NOMO-1 treated with dmso at 0.1 percent for 144 hours (cell line): ENCODE data around the gene IMMP2L.
"Not testable (repeated sequence)": the region's sequence is repeated elsewhere in the genome, so short reads cannot be mapped to it uniquely, and the experiment has no call there.

ENCODE experiments used
- DNase-seq: peaks from one replicate; lab custom pipeline; 2025; ENCODE audit not compliant: unreplicated experiment; lab: John Stamatoyannopoulos, UW

IMMP2L gene

DNA sequence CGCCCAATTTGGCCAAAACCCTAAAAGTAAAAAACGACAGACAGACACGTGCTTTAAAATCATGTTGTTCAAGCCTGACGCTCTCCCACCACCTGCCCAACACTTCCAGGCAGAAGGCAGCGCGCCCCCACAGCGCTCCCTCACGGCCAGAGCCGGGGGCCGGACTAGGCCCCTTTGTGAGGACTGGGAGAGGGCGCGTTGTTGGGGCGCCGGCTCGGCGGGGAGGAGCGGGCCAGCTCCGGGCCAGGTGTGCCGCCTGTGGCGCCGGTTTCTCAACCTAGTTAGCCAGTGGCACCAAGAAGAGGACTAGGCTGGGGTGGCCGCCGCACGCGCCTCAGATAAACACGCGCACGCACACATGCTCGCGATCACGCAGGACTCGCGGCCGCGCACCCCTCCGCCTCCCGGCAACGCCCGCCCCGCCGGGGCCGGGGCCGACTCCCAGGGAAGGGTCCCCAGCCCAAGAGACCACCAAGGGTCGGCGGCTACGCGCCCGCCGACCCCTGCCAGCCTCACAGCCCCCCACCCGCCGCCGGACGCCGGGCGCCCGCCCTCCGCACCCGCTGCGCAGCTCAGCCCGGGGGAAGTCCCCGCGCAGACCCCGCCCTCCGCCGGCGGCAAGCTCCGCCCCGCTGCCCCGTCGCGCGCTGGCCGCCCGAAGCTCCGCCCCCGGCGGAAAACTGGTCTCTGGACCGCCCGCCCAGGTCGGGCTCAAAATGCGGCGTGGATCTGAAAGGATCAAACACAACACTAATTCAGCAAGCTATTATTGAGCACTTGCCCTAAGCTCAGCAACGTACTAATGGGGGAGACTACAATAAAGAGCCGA lies at the start of gene IMMP2L:
Gene IMMP2L, minus strand, starts transcription at position 589 of the 829 bp plus-strand sequence.
- peak; percentile 49 for DNase-seq

DNA sequence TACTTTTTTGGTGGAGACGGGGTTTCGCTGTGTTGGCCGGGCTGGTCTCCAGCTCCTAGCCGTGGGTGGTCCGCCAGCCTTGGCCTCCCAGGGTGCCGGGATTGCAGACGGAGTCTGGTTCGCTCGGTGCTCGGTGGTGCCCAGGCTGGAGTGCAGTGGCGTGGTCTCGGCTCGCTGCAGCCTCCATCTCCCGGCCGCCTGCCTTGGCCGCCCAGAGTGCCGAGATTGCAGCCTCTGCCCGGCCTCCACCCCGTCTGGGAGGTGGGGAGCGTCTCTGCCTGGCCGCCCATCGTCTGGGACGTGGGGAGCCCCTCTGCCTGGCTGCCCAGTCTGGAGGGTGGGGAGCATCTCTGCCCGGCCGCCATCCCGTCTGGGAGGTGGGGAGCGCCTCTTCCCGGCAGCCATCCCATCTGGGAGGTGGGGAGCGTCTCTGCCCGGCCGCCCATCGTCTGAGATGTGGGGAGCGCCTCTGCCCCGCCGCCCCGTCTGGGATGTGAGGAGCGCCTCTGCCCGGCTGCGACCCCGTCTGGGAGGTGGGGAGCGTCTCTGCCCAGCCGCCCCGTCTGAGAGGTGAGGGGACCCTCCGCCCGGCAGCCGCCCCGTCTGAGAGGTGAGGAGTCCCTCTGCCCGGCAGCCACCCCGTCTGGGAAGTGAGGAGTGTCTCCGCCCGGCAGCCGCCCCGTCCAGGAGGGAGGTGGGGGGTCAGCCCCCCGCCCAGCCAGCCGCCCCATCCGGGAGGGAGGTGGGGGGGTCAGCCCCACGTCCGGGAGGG lies 47.4 kb upstream of the IMMP2L start:
- not testable (repeated sequence) for DNase-seq

DNA sequence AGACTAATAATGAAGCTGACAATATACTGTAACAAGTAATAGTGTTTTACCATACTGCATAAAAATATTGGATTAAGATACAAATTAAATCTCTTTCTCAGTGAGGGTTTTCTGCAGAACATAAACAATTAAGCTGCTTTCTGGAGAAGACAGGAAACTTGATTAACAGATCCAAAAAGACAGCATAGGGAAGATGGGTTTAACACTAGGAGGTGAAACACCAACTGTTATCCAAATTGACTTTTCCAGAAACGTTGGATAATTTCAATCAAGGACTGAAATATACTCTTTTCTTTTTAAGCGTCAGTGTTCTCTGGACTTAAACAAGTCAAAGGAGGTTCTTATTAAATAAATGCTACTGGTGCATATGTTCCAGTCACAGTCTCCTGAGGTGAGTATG lies 45.3 kb upstream of the IMMP2L start:
- no peak for DNase-seq

DNA sequence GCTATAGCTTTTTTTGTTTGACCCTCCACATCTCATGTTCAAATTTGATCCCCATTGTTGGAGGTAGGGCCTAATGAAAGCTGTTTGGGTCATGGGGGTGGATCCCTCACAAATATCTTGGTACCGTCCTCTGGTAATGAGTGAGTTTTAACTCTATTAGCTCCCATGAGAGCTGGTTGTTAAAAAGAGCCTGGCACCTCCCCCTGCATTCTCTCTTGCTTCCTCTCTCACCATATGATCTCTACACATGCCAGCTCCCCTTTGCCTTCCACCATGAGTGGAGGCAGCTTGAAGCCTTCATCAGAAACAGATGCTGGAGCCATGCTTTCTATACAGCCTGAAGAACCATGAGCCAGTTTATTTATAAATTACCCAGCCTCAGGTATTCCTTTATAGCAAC lies 43.0 kb upstream of the IMMP2L start:
- no peak for DNase-seq

DNA sequence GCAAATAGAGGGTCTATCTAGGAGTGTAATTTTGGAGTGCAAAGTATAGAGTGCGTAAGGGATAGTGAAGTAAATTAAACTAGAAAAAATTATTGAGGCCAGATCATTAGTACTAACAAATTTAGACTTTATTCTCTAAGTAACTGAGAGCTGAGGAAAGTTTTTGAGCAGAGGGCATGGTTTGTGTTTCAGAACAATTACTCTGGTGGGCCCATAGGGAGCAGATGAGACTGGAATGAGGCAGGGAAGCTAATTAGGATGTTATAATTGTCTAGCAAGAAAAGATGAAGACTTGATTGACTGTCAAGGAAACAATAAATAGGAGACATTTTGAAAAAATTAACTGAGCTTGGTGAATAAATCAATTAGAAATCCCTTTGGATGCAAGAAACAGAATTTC lies 37.8 kb upstream of the IMMP2L start:
- no peak for DNase-seq

DNA sequence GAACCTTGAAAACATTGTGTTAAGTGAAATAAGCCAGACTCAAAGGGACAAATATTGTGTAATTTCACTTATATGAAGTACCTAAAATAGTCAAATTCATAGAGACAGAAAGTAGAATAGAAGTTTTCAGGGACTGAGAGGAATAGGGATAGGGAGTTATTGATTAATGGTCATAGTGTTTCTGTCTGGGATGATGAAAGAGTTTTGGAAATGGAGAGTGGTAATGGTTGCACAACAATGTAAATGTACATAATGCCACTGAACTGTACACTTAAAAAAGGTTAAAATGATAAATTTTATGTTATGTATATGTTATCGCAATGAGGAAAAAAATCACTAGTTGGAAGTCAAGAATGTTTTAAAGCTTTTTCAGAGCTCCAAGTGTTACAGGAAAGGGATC lies 33.5 kb upstream of the IMMP2L start:
- no peak for DNase-seq

DNA sequence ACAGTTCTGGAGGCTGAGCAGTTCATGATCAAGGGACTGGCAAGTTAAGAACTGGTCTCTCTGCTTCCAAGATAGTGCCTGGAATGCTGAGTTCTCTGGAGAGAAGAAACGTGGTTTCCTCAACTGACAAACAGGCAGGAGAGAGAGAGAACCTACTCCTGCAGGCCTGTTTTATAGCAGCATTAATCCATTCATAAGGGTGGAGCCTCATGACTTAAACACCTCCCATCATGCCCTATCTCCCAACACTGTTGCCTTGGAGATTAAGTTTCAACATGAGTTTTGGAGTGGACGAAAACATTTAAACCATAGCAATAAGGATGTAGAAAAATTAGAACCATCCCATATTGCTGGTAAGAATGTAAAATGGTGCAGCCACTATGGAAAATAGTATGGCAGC lies 32.3 kb upstream of the IMMP2L start:
- DNase-seq = no peak

DNA sequence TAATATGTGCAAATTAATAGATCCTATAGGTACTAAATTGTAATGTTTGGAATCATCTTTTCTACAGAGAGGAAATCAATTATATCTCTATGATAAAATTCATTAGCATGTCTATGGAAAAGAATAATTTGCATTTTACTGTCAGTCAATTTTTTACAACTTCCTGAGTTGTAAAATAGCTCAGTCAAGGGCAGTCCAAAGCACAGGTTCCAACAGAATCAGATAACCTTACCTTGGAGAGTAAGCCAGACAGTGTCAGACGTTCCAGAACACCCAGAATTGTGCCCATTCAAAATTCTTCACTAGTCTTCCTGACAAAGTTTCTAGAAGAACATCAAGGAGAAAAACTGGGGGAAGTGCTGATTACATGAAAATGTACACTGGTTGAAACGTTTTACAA lies 31.1 kb upstream of the IMMP2L start:
- no peak for DNase-seq

DNA sequence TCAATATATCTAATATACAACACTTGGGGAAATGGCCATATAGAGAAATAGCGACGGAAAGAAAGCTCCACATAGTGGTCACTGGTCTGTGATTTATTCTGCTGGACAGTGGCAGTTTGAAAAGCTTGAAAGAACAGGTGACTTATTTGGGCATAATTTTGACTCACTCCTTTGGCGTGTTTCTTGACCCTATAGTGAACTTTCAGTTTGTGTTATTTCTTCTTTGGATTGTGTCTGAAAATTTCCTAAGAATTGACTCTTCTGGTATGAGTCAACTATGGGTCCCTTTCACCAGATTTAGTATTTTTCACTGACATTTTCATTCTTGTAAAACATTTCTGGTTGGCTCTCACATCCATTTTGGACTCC lies 25.8 kb upstream of the IMMP2L start:
- no peak for DNase-seq

DNA sequence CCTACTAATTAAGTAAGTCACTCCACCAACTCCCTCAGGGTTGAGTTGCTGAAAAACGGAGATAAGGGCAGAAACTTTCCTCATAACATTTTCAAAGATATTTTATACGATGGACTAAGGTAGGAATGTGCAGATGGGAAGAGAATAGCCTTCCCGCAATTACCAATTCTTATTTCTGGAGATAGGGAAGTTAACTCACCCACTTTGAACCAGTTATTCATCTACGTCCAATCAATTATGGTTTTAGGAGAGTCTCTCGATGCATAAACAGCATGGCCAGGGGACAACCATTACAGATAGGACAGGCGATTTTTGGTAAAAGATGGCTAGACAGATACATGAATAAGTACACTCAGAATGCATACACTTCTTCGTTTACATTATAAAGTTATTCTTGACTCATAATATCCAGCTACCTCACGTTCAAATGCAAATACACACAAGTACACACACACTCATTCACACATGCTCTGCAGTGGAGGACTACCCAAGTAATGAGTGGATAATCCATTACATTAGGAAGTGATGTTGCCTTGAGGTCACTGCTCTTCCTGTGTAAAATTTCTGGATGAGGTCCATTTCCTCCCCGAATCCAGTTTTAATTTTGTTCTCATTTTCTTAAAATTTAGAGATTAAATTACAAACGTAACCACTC lies 25.2 kb upstream of the IMMP2L start:
- DNase-seq = no peak

DNA sequence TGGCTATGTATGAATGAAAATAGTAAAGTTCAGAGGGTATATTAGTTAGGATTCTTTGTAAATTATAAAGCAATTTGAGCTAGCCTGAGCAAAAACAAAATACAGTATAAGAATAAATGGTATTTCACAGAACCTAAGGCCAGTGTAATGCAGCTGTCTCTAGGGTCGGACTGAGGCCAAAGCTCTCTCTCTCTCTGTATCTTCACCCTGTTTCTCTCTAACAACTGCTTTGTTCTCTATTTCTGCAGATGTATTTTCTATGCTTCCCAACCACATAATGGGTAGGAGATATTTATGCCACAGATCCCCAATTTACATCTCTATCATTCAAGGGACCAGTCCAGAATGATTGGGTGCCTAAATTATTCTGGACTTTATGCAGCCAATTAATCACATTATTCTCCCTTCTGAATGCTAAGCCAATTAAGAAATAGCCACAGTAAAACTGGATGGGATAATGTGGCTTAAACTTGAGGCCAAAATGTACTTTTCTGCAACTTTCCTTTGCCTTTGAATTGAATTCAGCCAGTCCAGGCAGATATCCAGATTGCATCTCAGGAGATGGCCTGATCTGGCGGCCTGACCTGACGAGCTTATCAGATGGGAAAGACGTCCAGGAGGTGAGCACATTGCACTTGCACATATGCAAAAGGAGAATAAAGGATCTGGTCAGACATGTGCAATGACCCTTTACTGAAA lies 24.6 kb upstream of the IMMP2L start:
- no peak for DNase-seq

DNA sequence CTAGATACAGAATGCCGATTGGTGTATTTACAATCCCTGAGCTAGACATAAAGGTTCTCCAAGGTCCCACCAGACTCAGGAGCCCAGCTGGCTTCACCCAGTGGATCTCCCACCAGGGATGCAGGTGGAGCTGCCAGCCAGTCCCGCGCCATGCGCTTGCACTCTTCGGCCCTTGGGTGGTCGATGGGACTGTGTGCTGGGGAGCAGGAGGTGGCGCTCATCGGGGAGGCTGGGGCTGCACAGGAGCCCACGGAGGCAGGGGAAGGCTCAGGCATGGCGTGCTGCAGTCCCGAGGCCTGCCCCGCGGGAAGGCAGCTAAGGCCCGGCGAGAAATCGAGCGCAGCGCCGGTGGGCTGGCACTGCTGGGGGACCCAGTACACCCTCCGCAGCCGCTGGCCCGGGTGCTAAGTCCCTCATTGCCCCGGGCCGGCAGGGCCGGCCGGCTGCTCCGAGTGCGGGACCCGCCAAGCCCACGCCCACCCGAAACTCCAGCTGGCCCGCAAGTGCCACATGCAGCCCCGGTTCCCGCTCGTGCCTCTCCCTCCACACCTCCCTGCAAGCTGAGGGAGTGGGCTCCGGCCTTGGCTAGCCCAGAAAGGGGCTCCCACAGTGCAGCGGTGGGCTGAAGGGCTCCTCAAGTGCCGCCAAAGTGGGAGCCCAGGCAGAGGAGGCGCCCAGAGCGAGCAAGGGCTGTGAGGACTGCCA lies 19.6 kb upstream of the IMMP2L start:
- not testable (repeated sequence) for DNase-seq

DNA sequence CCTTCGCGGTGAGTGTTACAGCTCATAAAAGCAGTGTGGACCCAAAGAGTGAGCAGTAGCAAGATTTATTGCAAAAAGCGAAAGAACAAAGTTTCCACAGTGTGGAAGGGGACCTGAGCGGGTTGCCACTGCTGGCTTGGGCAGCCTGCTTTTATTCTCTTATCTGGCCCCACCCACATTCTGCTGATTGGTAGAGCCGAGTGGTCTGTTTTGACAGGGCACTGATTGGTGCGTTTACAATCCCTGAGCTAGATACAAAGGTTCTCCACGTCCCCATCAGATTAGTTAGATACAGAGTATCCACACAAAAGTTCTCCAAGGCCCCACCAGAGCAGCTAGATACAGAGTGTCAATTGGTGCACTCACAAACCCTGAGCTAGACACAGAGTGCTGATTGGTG lies 18.9 kb upstream of the IMMP2L start:
- not testable (repeated sequence) for DNase-seq

DNA sequence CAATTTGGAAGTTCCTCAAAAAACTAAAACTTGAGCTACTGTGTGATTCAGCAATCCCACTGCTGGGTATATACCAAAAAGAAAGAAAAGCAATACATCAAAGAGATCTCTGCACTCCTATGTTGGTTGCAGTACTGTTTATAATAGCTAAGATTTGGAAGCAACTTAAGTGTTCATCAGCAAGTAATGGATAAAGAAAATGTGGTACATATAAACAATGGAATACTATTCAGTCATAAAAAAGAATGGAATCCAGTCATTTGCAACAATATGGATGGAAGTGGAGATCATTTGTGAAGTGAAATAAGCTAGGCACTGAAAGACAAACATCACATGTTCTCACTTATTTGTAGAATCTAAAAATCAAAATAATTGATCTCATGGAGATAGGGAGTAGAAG lies 16.5 kb upstream of the IMMP2L start:
- no peak for DNase-seq

DNA sequence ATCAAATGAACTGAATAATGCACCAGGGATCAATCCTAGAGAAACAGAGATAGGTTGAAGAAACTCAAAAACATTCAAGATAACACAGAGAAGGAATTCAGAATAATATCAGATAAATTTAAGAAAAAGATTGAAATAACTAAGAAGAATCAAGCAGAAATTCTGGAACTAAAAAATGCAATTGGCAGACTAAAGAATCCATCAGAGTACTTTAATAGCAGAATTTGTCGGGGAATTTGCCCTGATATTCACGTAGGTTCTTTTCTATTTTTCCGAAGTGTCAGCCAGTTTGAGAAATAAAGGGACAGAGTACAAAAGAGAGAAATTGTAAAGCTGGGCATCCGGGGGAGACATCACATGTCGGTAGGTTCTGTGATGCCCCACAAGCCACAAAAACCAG lies 9.4 kb upstream of the IMMP2L start:
- DNase-seq = no peak

DNA sequence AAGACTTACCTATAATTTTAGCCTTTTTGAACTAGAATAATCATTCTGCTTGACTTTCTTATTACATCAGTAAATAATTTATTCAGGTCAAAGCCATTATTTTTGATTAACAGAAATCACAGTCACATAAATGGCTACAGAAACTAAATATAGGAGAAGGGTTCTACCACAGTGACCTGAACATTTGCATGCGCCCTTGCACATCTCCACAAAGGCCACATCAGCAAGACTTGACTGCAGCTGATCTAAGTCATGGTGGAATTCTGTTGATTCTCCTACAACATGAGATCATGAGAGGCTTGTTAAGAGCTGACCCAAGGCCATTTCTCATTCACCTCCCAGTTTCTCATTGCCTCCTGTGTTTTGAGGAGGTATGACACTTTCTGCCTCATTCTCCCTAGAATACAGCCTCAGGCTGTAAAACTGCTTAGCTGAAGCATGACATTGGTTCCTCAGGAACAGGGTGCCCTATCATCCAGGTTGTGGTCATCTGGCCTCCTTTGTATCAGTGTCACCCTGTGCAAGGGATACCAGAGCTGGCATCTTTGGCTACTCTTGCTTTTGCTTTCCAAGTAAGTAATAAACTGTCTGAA lies 6.7 kb upstream of the IMMP2L start:
- no peak for DNase-seq

DNA sequence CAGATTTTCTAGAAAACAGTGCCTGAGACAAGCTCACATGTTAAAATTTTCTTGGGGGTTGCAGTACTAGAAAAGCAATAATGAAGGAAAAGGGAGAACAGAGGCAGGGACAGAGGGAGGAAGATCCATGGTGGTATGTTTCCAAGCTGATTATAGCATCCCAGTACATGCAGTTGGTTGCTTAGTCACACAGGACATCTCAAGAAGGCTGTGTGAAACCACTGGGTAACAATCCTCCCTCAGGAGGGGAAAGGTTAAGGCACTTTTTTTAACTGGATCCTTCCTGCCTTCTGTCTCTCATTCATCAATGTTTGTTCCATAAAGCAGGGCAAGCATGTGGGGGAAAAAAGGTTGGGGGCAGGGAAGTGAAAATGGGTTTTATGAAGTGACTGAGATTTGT lies 6.1 kb upstream of the IMMP2L start:
- DNase-seq = no peak

DNA sequence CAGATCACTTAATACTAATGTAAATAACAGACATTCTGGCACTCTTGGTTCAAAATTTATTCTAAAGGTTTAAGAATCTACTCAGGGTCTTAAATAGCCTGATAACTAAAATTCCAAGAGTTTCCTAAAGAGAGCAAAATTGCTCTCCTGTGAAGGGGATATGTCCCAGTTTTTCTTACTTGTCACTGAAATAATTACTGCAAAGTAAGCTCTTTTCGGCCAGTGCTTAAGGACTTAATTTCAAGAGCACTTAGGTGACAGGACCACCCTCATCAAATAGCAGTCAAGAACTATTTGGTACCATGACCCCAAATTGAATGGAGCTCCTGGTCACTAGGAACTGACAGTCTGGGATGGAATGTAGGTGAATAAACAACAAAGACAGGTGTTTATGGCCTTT lies 1.8 kb upstream of the IMMP2L start:
- no peak for DNase-seq

DNA sequence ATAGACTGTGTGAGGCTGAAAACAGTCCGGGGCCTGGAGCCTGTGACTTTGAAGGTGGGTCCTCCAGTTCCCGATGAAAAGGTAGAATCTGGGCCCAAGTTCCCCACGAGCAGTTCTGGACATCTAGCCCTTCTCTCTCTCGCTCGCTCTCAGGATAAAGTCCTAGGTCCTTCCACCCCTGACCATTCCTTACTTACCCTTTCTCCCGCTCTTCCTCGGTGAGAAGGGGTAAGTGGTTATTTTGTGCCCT lies 713 bp downstream of the IMMP2L start:
- no peak for DNase-seq

DNA sequence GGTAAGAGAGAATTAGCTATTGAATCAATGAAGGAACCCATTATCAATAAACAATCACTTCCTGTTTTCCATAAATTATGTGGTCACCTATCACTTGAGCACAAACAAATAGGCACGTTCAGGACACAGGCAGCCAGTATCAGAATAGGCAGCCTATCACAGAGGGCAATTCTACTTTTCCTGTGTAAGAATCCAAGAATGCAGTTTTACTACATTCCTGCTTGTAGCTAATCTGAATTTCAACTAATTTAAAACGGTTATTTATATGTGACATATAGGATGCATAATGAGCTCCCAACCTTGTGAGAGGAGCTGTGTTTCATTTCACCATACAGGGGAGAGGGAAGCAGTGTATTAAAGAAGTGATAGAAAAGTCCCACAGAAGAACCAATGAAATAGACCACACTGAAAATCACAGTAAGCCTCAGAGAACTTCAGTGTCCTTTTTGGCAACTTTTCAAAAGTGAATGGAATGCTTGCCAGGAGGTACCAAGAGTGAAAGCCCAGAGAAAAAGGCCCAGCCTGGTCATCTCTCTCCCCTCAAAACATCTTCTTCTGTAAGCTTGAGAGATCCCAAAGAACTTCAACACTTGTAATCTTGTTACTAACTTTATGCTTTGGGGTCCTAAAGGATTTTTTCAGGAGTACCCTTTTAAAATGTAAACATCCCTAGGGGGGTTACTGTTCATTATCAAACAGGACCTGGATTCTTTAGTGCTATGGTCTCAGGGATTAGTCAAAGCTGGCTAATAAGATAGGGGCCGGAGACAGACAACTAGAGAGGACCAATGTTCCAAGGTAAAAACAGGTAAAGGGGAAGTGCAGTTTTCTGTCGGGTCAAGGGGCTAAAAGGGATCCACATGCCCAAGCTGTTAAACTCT lies 1.3 kb downstream of the IMMP2L start:
- DNase-seq = no peak
